ENCODE data around the gene RECQL.

GRCh38 chr12:21547437-21547836, 46.0 kb upstream of the RECQL start:
- TF ChIP-seq CTCF (IDR thresholded peaks at IDR 0.05; ENCODE audit: low read length) (no peak), EZH2 (IDR thresholded peaks at IDR 0.05; ENCODE audit: borderline replicate concordance, low read length) (no peak)
